ENCODE results near the gene SUSD3.

- TF ChIP-seq CTCF (IDR thresholded peaks at IDR 0.05), result no peak
- TF ChIP-seq POLR2A (IDR thresholded peaks at IDR 0.05), result no peak
These were observed 71.4 kb downstream of the SUSD3 start for GRCh38 chr9:93129691-93130500.

Measured in breast epithelium (tissue), 3 donors.